ENCODE data around the gene CNOT11. TPM values are rescaled to one million over a fixed set of nuclear protein-coding genes. Genes with fewer than 3 reads are reported as not detected.

CNOT11 gene
- total and polyA plus RNA-seq, 2 of the 8 experiments (the other 6 are each of a cell fraction or from before 2014, with no cell fraction given), result 41.5 to 54.6 TPM

DNA sequence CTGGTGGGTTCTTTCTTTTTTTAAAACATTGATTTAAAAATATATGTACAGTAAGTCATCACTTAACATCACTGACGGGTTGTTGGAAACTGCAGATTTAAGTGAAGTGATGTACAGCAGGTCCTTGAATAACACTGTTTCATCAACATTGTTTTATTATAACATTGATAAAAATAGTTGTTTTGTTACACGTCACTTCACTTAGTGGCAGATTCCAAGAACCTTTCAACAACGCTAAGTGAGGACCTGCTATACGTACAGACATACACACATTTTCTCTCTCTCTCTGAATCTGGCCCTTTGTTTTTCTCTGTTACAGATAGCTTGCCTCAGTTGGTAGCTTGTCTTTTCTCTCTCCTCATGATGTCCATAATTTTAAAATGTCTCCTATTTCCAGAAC, 9.5 kb downstream of the CNOT11 start:
- H3K4me3 ChIP-seq (ENCODE audit: extremely low read depth in 1 of 4, insufficient read depth in 2 of 4, low read depth in 3 of 4, low read length in 4 of 4), result no peak overlapping the region
- H4K91ac ChIP-seq (replicated peaks; ENCODE audit: insufficient read length, low read length), result no peak overlapping the region
- H3K36me3 ChIP-seq (ENCODE audit: control insufficient read depth in 2 of 4, insufficient read depth in 4 of 4, low read length in 3 of 4), result peaks cover 0 to 62% (median 34%) of the 10 kb centered on the region in 4 experiments; a peak in 6 of 8 replicates
- H2BK15ac ChIP-seq (ENCODE audit: low read length), result no peak overlapping the region
- peaks cover 0 to 4% (median 0%) of the 10 kb centered on the region in 4 experiments; a peak in 1 of 7 replicates for H3K4me1 ChIP-seq (replicated peaks in 1 of 4; ENCODE audit: control insufficient read depth in 3 of 4, insufficient read depth in 4 of 4, low read length in 3 of 4)
- no peak overlapping the region for H3K27ac ChIP-seq (ENCODE audit: low read depth, low read length)
- no peak overlapping the region for H2BK20ac ChIP-seq (ENCODE audit: low read length)
- H4K5ac ChIP-seq (ENCODE audit: insufficient read length, low read depth, low read length), result no peak overlapping the region
- POLR2A ChIA-PET (ENCODE audit: partially characterized antibody), result interaction anchor here (0.9 kb wide), 1 partner anchor 9 kb away, joined by 3 read pairs; no protein-coding TSS in a partner anchor
- H3K14ac ChIP-seq (ENCODE audit: insufficient read length), result no peak overlapping the region
- no peak overlapping the region for H2AFZ ChIP-seq (ENCODE audit: low read length)
- TF ChIP-seq EP300 (IDR thresholded peaks at IDR 0.05; ENCODE audit: borderline replicate concordance in 1 of 2, low read depth in 2 of 2, low read length in 2 of 2) (no peak), GABPA (IDR thresholded peaks at IDR 0.05; ENCODE audit: borderline replicate concordance, insufficient read depth, low read length) (no peak), RAD21 (IDR thresholded peaks at IDR 0.05 in 1 of 2, conservative IDR thresholded peaks at IDR 0.05 in 1 of 2; ENCODE audit: low read depth in 2 of 2, low read length in 2 of 2) (no peak), TEAD4 (IDR thresholded peaks at IDR 0.05; ENCODE audit: low read depth, low read length) (no peak), SIRT6 (IDR thresholded peaks at IDR 0.05; ENCODE audit: low read length) (no peak), TAF1 (IDR thresholded peaks at IDR 0.05; ENCODE audit: low read depth, low read length) (no peak)
- TF ChIP-seq, protein P1, sequence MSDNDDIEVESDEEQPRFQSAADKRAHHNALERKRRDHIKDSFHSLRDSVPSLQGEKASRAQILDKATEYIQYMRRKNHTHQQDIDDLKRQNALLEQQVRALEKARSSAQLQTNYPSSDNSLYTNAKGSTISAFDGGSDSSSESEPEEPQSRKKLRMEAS (IDR thresholded peaks at IDR 0.05), result no peak
- no peak overlapping the region for H3K4ac ChIP-seq (replicated peaks; ENCODE audit: insufficient read length, low read depth, low read length)
- H2BK5ac ChIP-seq (ENCODE audit: low read depth, low read length), result no peak overlapping the region
- FAIRE-seq, result no peak
- no peaks in the 10 kb centered on the region for H3K79me1 ChIP-seq (ENCODE audit: low read depth, low read length)
- no peaks in the 10 kb centered on the region for H3K27me3 ChIP-seq (replicated peaks in 1 of 4; ENCODE audit: control insufficient read depth in 3 of 4, extremely low read depth in 1 of 4, insufficient read depth in 3 of 4, low read length in 3 of 4)
- no peak overlapping the region for H3K9ac ChIP-seq (replicated peaks in 1 of 4; ENCODE audit: extremely low read depth in 1 of 4, low read depth in 3 of 4, low read length in 3 of 4)
- no peak overlapping the region for H3K18ac ChIP-seq (ENCODE audit: extremely low read depth, low read length)
- no peaks in the 10 kb centered on the region for H3K23me2 ChIP-seq (ENCODE audit: low read depth, low read length)
- no peak overlapping the region for H2BK120ac ChIP-seq (replicated peaks; ENCODE audit: low read depth, low read length)
- no peak overlapping the region for H3K23ac ChIP-seq (ENCODE audit: insufficient read length)
- no peak overlapping the region for H4K8ac ChIP-seq (ENCODE audit: extremely low read depth, insufficient read depth, low read length)
- 94% methylated on average over 4 of the region's 4 CpGs; no CpG with 5 or more reads in 1 of the 2 experiments for WGBS, 2 experiments (ENCODE audit: extremely low coverage in 1 of 2, insufficient coverage in 1 of 2, insufficient read length in 1 of 2, insufficient replicate concordance in 2 of 2, low coverage in 1 of 2, low lambda C conversion rate in 2 of 2, missing lambda C conversion rate in 1 of 2)
- CTCF ChIA-PET (ENCODE audit: partially characterized antibody), result interaction anchor here (1.1 to 1.3 kb wide), 2 partner anchors 37 to 244 kb away, joined by 3 read pairs; no protein-coding TSS in a partner anchor
- no peaks in the 10 kb centered on the region for H3K9me3 ChIP-seq (ENCODE audit: insufficient read depth in 2 of 2, low read depth in 1 of 2, low read length in 1 of 2)
- H4K20me1 ChIP-seq (replicated peaks in 1 of 2; ENCODE audit: control insufficient read depth in 1 of 2, insufficient read depth in 2 of 2, low read length in 2 of 2), result peaks cover 3 to 11% of the 10 kb centered on the region in 2 experiments
- no peak overlapping the region for H2BK12ac ChIP-seq (ENCODE audit: low read depth, low read length)
- H3K56ac ChIP-seq (replicated peaks; ENCODE audit: insufficient read length, low read depth, low read length), result no peak overlapping the region
- DNase-seq (ENCODE audit: low read depth in 1 of 2, low spot score in 2 of 2), result no peak
- no peak overlapping the region for H2AK5ac ChIP-seq (ENCODE audit: low read depth, low read length)
- H3K4me2 ChIP-seq (ENCODE audit: insufficient read depth in 1 of 2, low read depth in 2 of 2, low read length in 2 of 2), result no peak overlapping the region
- peaks cover 0 to 6% of the 10 kb centered on the region in 2 experiments; a peak in 2 of 4 replicates for H3K79me2 ChIP-seq (ENCODE audit: control insufficient read depth in 1 of 2, insufficient read depth in 2 of 2, low read length in 2 of 2)
